ENCODE measurements around the gene TARP.

Gene TARP

GRCh38 chr7:38310591-38311101 lies 37.2 kb upstream of the TARP start:
- no peak for DNase-seq (ENCODE audit: extremely low read depth, low read depth)
- no peak for TF ChIP-seq CTCF (IDR thresholded peaks at IDR 0.05; ENCODE audit: low read depth, low read length)

GRCh38 chr7:38309555-38309954 lies 36.1 kb upstream of the TARP start:
- no peak for DNase-seq (ENCODE audit: extremely low read depth, low read depth)
- TF ChIP-seq CTCF (IDR thresholded peaks at IDR 0.05; ENCODE audit: low read depth, low read length) = no peak

- DNase-seq (ENCODE audit: extremely low read depth, low read depth) = no peak
- no peak for TF ChIP-seq CTCF (IDR thresholded peaks at IDR 0.05; ENCODE audit: low read depth, low read length)
Measured at GRCh38 chr7:38308140-38308539, 34.7 kb upstream of the TARP start.

- no peak for TF ChIP-seq CTCF (IDR thresholded peaks at IDR 0.05; ENCODE audit: low read depth, low read length)
- DNase-seq (ENCODE audit: extremely low read depth, low read depth) = no peak
Measured at GRCh38 chr7:38307640-38308039, 34.2 kb upstream of the TARP start.

- TF ChIP-seq CTCF (IDR thresholded peaks at IDR 0.05; ENCODE audit: low read depth, low read length) = no peak
- DNase-seq (ENCODE audit: extremely low read depth, low read depth) = no peak
Measured at GRCh38 chr7:38306914-38307313, 33.5 kb upstream of the TARP start.

- DNase-seq (ENCODE audit: extremely low read depth, low read depth) = peak; percentile 24
- TF ChIP-seq CTCF (IDR thresholded peaks at IDR 0.05; ENCODE audit: low read depth, low read length) = no peak
Measured at GRCh38 chr7:38306171-38306570, 32.7 kb upstream of the TARP start.

- DNase-seq (ENCODE audit: extremely low read depth, low read depth) = no peak
- TF ChIP-seq CTCF (IDR thresholded peaks at IDR 0.05; ENCODE audit: low read depth, low read length) = no peak
Measured at GRCh38 chr7:38303866-38304265, 30.4 kb upstream of the TARP start.

Measured in AG09319 (cell line).